Neural cell (in vitro differentiated cells): ENCODE measurements around the gene CDR2L.

Experiments
- MXI1 ChIP-seq: fragments of 450-650 bp; conservative IDR thresholded peaks from 2 replicates; pipeline ENCODE4 v1.6.1; 2014; ENCODE audit warnings: antibody characterized with exemption, mild to moderate bottlenecking; ENCODE audit not compliant: poor library complexity, severe bottlenecking
- TAF1 ChIP-seq: IDR thresholded peaks from 2 replicates; pipeline ENCODE4 v1.6.1; 2012; ENCODE audit warnings: low read depth
- TF ChIP-seq, protein P1 (sequence below): fragments of 450-650 bp; IDR thresholded peaks from 2 replicates; pipeline ENCODE4 v1.5.1; 2014; ENCODE audit warnings: antibody characterized with exemption, mild to moderate bottlenecking, moderate library complexity; ENCODE audit not compliant: poor library complexity, severe bottlenecking
- TF ChIP-seq, protein P2 (sequence below): IDR thresholded peaks from 2 replicates; pipeline ENCODE4 v1.6.1; 2012; ENCODE audit warnings: borderline replicate concordance

DNA sequence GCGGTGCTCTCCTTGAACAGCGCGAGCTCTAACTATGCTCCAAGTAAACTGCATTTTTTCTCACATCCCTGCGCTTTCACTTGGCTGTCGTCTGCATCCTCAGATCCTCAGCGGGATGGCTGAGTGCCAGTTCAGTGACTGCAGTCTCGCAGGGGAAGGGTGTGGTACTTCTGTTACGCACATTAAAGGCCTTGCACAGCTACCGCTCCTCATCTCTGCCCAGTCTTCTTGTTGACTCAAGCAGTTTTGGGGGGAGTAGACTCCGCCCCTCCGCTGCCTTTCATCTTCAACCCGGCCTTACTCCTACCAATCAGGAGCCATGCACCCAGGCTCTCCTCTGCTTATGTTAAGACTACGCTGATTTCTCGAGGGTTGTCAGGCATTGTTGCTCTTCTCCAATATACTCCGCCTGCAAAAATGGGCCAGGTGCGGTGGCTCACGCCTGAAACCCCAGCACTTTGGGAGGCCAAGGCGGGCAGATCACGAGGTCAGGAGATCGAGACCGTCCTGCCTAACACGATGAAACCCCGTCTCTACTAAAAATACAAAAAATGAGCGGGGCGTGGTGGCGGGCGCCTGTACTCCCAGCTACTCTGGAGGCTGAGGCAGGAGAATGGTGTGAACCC, 49.3 kb downstream of the CDR2L start:
- TF ChIP-seq, protein P1, sequence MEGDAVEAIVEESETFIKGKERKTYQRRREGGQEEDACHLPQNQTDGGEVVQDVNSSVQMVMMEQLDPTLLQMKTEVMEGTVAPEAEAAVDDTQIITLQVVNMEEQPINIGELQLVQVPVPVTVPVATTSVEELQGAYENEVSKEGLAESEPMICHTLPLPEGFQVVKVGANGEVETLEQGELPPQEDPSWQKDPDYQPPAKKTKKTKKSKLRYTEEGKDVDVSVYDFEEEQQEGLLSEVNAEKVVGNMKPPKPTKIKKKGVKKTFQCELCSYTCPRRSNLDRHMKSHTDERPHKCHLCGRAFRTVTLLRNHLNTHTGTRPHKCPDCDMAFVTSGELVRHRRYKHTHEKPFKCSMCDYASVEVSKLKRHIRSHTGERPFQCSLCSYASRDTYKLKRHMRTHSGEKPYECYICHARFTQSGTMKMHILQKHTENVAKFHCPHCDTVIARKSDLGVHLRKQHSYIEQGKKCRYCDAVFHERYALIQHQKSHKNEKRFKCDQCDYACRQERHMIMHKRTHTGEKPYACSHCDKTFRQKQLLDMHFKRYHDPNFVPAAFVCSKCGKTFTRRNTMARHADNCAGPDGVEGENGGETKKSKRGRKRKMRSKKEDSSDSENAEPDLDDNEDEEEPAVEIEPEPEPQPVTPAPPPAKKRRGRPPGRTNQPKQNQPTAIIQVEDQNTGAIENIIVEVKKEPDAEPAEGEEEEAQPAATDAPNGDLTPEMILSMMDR, result no peak
- no peak for TF ChIP-seq MXI1
- no peak for TF ChIP-seq TAF1
- TF ChIP-seq, protein P2, sequence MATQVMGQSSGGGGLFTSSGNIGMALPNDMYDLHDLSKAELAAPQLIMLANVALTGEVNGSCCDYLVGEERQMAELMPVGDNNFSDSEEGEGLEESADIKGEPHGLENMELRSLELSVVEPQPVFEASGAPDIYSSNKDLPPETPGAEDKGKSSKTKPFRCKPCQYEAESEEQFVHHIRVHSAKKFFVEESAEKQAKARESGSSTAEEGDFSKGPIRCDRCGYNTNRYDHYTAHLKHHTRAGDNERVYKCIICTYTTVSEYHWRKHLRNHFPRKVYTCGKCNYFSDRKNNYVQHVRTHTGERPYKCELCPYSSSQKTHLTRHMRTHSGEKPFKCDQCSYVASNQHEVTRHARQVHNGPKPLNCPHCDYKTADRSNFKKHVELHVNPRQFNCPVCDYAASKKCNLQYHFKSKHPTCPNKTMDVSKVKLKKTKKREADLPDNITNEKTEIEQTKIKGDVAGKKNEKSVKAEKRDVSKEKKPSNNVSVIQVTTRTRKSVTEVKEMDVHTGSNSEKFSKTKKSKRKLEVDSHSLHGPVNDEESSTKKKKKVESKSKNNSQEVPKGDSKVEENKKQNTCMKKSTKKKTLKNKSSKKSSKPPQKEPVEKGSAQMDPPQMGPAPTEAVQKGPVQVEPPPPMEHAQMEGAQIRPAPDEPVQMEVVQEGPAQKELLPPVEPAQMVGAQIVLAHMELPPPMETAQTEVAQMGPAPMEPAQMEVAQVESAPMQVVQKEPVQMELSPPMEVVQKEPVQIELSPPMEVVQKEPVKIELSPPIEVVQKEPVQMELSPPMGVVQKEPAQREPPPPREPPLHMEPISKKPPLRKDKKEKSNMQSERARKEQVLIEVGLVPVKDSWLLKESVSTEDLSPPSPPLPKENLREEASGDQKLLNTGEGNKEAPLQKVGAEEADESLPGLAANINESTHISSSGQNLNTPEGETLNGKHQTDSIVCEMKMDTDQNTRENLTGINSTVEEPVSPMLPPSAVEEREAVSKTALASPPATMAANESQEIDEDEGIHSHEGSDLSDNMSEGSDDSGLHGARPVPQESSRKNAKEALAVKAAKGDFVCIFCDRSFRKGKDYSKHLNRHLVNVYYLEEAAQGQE, result no peak
